ENCODE results near the gene APLP2.
A peak's percentile ranks its signal among the peaks of the same experiment; 100 is the strongest.

APLP2 gene

DNA sequence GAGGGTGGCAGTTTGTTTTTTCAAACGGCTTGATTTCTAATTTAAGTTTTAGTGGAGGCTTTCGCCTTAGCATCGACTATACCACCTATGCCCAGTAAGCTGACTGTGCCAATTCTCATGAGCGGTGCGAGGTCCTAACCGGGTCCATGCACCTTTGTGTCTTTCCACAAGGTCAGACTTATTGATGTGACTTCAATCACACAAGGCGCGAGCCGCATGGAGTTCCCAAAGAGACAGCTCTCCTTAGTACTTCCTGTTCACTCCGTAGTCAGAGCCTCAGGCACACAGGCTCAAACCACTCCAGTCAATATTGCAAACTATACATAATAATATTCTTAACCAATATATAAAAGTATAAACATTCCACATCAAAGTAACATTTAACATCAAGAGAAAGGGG is 108.1 kb downstream of the APLP2 start:
- no peak for DNase-seq (ENCODE audit: low read depth in 2 of 2)
- TF ChIP-seq, protein P1, sequence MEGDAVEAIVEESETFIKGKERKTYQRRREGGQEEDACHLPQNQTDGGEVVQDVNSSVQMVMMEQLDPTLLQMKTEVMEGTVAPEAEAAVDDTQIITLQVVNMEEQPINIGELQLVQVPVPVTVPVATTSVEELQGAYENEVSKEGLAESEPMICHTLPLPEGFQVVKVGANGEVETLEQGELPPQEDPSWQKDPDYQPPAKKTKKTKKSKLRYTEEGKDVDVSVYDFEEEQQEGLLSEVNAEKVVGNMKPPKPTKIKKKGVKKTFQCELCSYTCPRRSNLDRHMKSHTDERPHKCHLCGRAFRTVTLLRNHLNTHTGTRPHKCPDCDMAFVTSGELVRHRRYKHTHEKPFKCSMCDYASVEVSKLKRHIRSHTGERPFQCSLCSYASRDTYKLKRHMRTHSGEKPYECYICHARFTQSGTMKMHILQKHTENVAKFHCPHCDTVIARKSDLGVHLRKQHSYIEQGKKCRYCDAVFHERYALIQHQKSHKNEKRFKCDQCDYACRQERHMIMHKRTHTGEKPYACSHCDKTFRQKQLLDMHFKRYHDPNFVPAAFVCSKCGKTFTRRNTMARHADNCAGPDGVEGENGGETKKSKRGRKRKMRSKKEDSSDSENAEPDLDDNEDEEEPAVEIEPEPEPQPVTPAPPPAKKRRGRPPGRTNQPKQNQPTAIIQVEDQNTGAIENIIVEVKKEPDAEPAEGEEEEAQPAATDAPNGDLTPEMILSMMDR (IDR thresholded peaks at IDR 0.05; ENCODE audit: low read depth, low read length): no peak
- no peak overlapping the region for H3K4me3 ChIP-seq (replicated peaks in 1 of 2; ENCODE audit: low read depth in 2 of 2, low read length in 2 of 2)

DNA sequence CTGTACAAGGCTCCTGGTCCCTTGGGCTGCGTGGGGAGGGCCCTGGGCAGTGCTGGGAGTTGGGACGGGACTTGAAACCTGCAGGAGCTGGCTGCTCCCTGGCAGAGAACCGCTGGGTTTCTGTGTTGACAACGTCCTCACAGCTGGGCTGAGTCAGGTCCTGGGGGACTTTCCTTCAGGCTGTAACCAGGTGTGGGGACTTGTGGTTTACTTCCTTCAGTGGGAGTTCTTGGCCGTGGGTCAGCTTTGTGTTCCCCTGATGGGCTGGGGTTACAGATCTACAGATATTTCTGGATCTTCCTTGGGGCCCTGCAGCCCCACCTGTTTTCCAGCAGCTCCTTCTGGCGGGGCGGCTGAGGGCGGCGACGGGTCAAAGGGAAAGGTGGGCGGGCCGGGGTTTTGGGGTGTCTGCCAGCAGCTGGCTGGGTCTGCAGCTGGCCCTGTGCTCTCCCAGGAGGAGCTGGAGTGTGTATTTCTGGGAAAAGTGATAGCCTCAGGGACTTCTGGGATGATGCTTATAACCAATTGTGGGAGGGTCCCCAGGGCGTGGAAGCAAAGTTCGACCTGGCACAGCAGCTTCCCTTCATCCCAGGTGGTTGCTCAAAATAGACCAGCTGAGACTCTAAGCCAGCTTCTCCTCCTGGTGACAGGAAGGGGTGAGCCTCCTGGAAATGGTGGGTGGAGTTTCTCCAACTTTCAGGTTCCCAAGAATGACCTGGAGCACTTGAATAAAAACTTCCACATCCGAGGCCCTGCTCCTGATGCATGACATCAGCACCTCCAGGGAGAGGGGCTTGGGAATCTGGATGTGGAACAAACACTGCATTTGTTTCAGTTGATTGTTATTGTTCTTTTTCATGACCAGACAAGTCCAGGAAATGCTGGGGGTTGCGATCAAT is 109.0 kb downstream of the APLP2 start:
- TF ChIP-seq, protein P1 (IDR thresholded peaks at IDR 0.05; ENCODE audit: low read depth, low read length): no peak
- peak in 1 of 2 donors; percentile 56 for DNase-seq (ENCODE audit: low read depth in 2 of 2)
- no peak overlapping the region for H3K4me3 ChIP-seq (replicated peaks in 1 of 2; ENCODE audit: low read depth in 2 of 2, low read length in 2 of 2)

DNA sequence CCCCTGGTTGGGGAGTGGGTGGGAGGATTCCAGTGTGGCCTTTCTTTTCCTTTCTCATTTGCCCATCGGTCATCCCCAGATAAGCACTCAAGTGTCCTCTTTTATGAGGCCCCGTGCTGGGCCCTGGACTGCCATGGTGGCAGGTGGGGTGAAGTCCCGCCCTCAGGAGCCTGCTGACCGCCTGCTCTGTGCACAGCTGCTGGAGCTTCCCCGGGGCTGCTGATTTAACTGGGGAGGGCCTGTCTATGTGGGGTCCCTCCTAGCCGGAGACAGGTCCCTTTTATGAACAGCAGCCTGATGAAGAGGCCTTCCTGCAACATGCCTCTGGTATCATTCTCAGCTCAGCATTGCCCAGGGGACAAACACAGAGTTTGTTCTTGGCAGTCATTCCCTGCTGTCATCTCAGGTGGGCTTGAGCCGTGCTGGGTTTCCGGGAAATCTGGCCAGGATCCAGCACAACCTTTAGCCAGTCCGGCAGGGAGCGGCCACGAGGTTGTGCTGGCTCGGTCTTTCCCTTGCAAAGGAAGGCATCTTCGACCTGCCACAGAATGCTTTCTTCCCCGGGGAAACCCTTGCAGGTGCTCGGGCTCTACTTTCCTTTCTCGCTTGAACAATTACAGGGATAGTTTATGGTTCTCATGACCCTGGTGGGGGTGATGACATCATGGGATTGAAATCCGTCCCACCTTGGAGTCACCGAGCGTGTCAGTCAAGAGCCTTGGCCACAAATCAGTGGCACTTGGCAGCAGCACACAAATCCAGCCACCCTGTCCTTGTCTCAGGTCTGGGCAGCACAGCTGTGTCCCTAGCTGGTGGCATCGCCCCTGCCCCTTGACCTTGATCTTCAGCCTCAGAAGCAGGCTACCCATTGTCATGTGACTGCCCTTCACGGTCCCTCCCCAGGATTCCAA is 110.0 kb downstream of the APLP2 start:
- no peak for DNase-seq (ENCODE audit: low read depth in 2 of 2)
- no peak overlapping the region for H3K4me3 ChIP-seq (replicated peaks in 1 of 2; ENCODE audit: low read depth in 2 of 2, low read length in 2 of 2)
- TF ChIP-seq, protein P1 (IDR thresholded peaks at IDR 0.05; ENCODE audit: low read depth, low read length): no peak

DNA sequence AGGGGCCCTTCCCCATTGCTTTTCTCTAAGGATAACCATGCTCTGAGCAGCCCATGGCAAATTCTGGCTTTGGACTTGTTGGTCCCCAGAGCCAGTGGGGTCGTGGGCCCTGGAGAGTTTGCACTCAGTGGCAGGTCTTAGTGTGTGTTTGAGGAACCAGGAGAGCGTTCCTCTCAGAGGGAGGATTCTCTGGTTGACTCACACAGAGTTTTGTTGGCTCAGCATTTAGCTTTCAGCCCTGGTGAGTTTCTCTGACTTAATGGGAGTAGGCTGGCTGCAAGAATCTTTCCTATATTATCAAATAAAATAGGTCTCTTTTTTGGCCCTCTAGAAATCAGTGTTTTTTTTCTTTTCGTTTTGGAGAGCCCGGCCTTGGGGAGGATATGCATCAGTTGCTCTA is 110.8 kb downstream of the APLP2 start:
- peak; percentile 16 to 52 for DNase-seq (ENCODE audit: low read depth in 2 of 2)
- H3K4me3 ChIP-seq (replicated peaks in 1 of 2; ENCODE audit: low read depth in 2 of 2, low read length in 2 of 2): no peak overlapping the region
- TF ChIP-seq, protein P1 (IDR thresholded peaks at IDR 0.05; ENCODE audit: low read depth, low read length): no peak

DNA sequence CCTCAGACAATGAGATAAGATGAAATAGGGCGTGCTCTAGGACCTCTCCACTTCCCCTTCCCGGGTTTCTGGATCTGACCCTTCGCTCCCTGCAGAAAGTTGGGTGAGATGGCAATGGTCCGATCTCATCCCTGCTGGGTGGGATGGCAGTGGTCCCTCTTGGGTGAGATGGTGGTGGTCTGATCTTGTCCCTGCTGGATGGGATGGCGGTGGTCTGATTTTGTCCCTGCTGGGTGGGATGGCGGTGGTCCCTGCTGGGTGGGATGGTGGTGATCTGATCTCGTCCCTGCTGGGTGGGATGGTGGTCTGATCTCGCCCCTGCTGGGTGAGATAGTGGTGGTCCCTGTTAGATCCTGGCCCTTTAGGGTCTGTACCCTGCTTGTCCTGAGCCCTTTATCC is 111.2 kb downstream of the APLP2 start:
- TF ChIP-seq, protein P1 (IDR thresholded peaks at IDR 0.05; ENCODE audit: low read depth, low read length): no peak
- no peak for DNase-seq (ENCODE audit: low read depth in 2 of 2)
- no peak overlapping the region for H3K4me3 ChIP-seq (replicated peaks in 1 of 2; ENCODE audit: low read depth in 2 of 2, low read length in 2 of 2)

DNA sequence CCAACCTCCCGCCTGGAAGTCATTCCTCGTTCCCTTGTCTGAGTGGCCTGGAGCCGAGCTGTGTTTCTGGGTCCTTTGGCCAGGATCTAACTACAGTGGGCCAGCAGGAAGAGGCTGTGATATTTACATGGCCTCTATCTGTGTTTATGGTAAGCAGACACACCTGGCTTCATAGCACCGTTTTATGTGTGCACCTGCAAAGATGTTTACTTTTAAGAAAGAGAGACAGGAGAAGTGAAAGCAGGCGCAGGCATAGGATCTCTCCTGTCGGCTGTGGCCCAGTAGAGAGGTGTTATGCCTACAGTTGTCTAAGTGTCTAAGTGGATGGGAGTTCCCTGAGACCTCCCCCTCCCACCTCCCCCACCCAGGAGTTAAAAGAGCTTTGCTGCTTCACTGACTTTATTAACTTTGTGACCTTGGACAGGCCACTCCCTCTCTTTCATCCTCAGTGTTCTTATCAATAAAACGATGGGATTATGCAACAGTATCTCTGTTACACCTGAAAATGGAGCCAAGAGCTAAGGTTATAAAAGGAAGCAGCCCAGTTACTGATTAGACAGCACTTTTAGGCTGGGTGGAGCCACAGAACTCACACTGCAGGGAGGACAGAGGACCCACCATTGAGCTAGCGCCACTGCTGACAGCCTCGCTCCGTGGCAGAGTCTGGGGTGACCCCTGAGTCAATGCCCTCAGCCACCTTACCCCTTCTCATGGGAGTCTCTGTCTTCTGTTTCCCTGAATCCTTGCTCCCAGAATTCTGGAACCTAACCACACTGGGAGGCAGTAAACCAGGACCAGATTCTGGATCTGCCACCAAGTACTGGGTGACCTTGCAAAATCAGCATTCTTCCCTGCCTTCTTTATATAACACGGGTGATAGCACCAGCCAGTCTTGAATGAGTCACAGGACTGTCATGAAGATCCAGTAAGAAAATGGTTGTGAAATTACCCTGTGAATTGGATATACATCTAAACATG is 111.9 kb downstream of the APLP2 start:
- TF ChIP-seq, protein P1 (IDR thresholded peaks at IDR 0.05; ENCODE audit: low read depth, low read length): no peak
- DNase-seq (ENCODE audit: low read depth in 2 of 2): peak; percentile 61 to 84
- no peak overlapping the region for H3K4me3 ChIP-seq (replicated peaks in 1 of 2; ENCODE audit: low read depth in 2 of 2, low read length in 2 of 2)

Measured in cardiac fibroblast (primary cell).